HL-60 (cell line): Measurements from ENCODE around the gene GFRA4.

ENCODE experiments used
- GABPA ChIP-seq: IDR thresholded peaks from 2 replicates; pipeline ENCODE4 v1.6.1; 2012; ENCODE audit warnings: low read depth
- POLR2AphosphoS5 ChIP-seq: IDR thresholded peaks from 2 replicates; pipeline ENCODE4 v1.6.1; 2012; ENCODE audit warnings: low read depth
- SPI1 ChIP-seq: IDR thresholded peaks from 2 replicates; pipeline ENCODE4 v1.6.1; 2012; ENCODE audit warnings: low read depth, mild to moderate bottlenecking, borderline replicate concordance
- TF ChIP-seq, protein P1 (sequence below): IDR thresholded peaks from one replicate; pipeline ENCODE4 v1.5.1; 2011; ENCODE audit warnings: low read length, control low read depth, inconsistent platforms; ENCODE audit not compliant: insufficient read depth
- TF ChIP-seq, protein P2 (sequence below): IDR thresholded peaks from 2 replicates; pipeline ENCODE4 v1.6.1; 2012; ENCODE audit warnings: low read depth; ENCODE audit not compliant: insufficient replicate concordance

DNA sequence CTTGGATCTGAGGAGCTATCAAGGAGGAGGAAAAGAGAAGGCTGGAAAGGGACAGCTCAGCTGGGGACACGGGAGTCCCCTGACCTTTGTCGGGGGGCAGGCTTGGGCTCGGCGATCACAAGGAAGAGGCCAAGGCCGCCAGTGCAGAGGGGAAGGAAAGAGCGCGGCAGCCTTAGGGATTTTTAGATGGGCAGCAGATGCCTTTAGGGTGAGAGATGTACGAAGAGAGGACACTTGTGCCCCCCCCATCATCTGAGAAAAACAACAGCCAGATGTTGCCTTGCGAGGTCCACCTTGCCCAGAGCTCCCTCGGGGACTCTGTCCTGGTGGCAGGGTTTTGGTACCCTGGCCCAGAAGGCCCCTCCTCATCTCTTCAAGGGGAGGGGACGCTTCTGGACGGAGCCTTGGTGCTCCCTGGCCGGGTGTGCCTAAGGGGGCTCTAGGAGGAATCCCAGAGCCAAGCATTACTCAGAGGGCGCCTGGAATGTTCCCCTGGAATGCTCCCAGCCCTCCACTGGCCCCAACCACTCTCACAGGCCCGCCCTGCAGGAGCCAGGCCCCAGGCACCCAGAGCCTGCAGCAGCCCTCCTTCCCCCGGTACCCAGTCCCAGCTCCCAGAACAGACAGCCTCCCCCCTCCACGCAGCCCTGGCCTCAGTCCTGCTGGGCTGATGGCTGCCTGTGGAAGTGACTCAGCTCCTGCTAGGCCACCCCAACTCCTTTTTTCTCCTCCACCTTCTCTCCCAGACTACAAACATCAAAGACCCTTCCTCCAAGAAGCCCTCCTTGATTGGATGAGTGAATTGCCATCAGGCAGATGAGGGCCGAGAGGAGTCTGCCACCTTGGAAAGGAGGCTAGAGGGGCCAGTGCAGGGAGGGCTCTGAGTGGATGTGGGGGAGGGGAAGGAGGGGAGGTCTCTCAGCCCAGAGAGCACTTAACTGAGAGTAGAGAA, 16.8 kb upstream of the GFRA4 start:
- TF ChIP-seq, protein P1, sequence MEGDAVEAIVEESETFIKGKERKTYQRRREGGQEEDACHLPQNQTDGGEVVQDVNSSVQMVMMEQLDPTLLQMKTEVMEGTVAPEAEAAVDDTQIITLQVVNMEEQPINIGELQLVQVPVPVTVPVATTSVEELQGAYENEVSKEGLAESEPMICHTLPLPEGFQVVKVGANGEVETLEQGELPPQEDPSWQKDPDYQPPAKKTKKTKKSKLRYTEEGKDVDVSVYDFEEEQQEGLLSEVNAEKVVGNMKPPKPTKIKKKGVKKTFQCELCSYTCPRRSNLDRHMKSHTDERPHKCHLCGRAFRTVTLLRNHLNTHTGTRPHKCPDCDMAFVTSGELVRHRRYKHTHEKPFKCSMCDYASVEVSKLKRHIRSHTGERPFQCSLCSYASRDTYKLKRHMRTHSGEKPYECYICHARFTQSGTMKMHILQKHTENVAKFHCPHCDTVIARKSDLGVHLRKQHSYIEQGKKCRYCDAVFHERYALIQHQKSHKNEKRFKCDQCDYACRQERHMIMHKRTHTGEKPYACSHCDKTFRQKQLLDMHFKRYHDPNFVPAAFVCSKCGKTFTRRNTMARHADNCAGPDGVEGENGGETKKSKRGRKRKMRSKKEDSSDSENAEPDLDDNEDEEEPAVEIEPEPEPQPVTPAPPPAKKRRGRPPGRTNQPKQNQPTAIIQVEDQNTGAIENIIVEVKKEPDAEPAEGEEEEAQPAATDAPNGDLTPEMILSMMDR = no peak
- TF ChIP-seq POLR2AphosphoS5 (no peak), SPI1 (no peak), GABPA (no peak)
- TF ChIP-seq, protein P2, sequence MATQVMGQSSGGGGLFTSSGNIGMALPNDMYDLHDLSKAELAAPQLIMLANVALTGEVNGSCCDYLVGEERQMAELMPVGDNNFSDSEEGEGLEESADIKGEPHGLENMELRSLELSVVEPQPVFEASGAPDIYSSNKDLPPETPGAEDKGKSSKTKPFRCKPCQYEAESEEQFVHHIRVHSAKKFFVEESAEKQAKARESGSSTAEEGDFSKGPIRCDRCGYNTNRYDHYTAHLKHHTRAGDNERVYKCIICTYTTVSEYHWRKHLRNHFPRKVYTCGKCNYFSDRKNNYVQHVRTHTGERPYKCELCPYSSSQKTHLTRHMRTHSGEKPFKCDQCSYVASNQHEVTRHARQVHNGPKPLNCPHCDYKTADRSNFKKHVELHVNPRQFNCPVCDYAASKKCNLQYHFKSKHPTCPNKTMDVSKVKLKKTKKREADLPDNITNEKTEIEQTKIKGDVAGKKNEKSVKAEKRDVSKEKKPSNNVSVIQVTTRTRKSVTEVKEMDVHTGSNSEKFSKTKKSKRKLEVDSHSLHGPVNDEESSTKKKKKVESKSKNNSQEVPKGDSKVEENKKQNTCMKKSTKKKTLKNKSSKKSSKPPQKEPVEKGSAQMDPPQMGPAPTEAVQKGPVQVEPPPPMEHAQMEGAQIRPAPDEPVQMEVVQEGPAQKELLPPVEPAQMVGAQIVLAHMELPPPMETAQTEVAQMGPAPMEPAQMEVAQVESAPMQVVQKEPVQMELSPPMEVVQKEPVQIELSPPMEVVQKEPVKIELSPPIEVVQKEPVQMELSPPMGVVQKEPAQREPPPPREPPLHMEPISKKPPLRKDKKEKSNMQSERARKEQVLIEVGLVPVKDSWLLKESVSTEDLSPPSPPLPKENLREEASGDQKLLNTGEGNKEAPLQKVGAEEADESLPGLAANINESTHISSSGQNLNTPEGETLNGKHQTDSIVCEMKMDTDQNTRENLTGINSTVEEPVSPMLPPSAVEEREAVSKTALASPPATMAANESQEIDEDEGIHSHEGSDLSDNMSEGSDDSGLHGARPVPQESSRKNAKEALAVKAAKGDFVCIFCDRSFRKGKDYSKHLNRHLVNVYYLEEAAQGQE = no peak
